OCI-M1 (cell line): Measurements from ENCODE around the gene DDX41.
"Not testable (repeated sequence)": the region's sequence is repeated elsewhere in the genome, so short reads cannot be mapped to it uniquely, and the experiment has no call there.

ENCODE experiments used
- DNase-seq: peaks from one replicate; lab custom pipeline; 2025; lab: John Stamatoyannopoulos, UW

Gene DDX41

GRCh38 chr5:177537389-177538361, 20.9 kb upstream of the DDX41 start:
- DNase-seq = no peak

DNA sequence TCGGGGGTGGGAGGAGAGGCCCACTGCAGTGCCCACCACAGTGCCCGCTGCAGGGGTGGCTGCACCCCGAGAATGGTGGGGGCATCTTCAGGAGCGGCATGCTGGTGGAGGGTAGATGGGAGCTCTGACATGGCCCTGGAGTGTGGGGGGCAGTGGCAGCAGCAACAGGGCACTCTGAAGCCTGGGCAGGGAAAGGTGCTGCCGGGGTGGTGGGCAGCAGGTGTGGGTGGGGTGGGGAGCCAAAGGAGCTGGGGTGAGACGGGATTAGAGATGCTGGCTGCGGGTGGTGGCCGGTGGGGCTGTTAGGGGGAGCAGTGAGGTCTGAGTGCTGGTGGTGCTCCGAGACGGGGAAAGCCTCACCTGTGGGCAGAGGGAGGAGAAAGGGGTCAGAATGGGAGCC, 19.6 kb upstream of the DDX41 start:
- DNase-seq = no peak

DNA sequence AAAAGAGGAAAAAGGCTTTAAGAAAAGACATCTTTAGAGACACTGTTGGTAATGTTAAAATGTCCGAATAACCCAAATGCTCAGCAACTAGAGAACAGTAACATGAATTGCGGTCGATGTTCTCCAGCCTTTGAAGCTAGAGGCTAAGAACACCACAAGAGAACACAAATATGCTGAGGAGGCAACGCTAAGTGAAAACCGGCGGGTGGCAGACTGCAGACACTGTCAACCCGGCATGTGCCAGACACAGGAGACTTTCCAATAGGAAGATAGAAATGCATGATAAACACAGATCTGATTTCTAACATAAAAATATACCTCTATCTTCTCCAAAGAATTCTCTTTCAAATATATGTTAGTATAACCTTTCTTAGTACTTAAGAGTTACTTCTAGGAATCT, 18.4 kb upstream of the DDX41 start:
- DNase-seq = no peak

DNA sequence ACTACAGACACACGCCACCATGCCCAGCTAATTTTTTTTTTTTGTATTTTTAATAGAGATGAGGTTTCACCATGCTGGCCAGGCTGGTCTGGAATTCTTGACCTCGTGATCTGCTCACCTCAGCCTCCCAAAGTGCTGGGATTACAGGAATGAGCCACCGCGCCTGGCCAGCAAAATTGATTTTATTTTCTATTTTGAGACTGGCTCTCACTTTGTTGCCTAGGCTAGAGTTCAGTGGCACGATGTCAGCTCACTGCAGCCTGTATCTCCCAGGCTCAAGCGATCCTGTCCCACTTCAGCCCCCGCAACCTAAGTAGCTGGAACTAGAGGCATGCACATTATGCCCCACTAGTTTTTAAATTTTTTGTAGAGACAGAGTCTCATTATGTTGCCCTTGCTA, 17.7 kb upstream of the DDX41 start:
- DNase-seq = not testable (repeated sequence)

GRCh38 chr5:177531209-177531940, 14.6 kb upstream of the DDX41 start:
- DNase-seq = no peak

DNA sequence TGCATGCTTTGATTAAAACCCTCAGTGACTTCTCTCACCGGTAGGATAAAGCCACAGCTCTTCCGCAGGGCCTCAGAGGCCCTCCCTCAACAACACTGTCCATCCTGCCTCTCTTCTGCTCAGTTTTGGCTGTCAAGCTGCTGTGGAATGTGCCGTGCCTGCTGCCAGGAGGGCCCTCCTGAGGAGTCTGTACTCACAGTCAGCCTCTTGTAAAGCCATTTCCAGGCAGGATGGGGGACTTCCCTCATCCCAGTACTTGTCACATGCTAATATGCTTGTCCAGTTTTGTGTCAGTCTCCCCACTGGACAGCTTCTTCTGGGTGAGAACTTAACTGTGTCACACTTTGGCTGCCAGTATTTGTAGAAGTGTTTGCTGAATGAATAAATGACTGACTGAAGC, 13.9 kb upstream of the DDX41 start:
- DNase-seq = no peak

DNA sequence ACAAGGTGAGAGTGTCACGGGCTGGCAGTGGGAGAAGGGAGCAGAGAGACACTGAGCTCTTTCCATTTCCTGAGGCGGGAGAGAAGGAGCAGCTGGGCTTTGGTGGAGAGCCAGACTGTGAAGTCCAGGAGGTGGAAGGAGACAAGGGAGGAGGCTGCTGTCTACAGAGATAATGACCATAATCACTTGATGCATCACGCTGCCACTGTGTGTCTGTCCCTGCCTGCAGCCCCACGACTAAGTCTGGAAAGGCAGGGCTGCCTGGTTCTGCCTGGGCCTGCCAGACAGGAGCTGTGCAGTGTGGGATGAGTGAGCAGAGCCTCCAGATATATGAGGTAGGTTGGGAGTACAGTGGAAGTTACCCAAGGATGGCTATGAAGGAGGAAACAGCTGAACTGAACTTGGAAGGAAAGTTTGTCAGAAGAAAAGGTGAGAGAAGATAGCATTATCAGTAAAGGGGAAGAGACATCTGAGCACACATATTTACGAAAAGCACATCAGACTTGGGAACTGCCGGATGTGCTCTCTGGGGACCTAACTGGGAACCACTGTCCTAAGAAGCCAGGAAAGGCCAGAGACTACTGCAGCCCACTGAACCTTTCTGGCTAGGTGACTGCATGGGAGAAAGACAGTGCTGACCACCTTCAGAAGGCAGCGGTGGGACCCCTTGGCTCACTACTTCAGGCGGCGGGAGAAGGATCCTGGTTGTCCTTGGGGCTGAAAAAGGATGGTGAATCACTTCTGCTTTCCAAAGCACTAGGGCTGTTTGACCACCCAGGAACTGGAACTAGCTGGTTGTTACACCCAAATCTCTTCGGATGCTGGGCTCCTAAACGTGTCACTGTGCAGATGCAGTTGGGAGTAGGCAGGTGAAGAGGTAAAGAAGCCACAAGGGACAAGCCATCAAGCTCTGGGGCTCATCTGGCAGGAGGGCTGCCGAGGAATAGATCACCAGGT, 12.8 kb upstream of the DDX41 start:
- DNase-seq = peak; percentile 31

DNA sequence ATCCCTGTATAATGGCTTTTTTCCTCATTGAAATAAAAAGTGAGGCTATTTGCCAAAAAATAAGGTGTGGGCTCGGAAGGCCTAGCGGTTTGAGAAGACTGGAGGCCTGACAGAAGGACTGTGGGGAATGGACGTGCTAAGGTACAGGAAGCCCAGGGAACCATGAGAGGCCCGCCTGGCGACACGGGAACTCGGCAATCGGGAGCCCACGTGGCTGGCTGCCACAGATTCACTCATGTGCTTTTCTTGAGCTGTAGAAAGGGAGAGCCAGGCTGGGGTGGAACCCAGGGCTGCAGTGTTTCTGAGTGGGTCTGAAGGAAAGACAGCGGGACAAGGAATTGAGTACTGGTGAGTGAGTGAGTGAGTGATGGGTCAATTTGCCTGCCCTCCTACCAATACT, 11.9 kb upstream of the DDX41 start:
- DNase-seq = no peak

- no peak for DNase-seq
These were observed 10.8 kb upstream of the DDX41 start for GRCh38 chr5:177527595-177527994.

DNA sequence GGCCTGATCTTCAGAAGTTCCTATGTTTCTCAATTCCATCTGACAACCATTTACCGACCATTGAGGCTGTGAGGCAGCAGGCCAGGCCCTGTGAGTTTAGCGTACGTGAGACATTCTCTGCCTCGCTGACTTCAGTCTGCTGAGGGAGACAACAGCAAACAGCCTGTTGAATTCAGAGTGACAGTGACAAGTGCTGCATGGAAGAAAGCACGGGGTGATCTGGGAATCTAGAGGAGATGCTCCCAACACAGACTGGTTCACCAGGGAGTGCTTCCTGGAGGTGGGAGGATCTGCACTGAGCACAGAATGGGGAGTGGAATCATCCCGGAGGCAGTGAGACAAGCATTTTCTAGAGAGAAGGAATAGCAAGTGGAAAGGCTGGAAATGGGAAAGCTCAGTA, 10.0 kb upstream of the DDX41 start:
- no peak for DNase-seq

GRCh38 chr5:177526191-177526590, 9.4 kb upstream of the DDX41 start:
- no peak for DNase-seq

GRCh38 chr5:177524941-177525655, 8.3 kb upstream of the DDX41 start:
- DNase-seq = no peak

DNA sequence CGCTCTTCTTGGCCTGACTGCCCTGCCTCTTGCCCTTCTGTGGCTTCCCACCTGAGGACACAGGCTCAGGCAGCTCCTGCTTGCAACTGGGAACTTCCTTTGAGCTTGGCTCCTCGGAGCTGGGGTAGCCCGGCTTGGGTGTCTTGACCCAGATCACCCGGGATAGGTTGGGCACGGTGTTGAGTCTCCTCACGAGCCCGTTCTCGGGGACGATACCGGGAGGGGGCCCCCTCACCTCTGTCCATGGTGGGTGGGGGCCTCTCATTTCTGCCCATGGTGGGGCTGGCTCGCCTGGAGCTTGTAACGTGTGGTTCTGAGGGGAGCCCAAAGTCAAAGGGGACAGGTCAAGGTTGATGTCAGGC, 7.8 kb upstream of the DDX41 start:
- no peak for DNase-seq

- no peak for DNase-seq
These were observed 7.2 kb upstream of the DDX41 start for GRCh38 chr5:177523711-177524538.

DNA sequence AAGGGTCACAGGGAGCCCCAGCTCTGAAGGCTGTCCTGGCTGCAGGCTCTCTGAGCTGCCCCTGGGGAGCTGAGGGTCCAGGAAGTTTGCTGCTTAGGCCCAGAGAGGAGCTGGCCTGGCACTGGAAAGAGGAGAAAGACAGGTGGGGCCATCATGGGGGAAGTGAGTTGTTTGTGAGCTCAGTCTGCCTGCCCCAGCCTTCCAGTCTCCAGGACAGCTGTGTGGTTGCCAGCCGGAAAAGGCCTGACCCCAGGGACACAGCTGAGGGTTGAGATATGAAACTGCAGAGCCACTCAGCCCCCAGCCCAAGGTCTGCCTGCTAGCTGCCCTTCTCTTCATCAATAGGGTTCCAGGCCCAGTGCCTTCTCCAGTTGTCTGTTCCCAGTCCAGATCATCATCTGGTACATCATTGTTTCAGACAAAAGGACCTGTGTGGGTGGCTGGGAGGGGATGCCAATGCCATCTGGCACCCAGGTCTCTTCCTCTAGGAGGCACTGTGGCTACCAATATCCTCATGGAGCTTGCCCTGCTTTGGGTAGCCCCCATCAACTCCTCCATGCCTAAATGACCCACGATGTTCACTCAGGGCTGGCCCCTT, 4.3 kb upstream of the DDX41 start:
- no peak for DNase-seq

DNA sequence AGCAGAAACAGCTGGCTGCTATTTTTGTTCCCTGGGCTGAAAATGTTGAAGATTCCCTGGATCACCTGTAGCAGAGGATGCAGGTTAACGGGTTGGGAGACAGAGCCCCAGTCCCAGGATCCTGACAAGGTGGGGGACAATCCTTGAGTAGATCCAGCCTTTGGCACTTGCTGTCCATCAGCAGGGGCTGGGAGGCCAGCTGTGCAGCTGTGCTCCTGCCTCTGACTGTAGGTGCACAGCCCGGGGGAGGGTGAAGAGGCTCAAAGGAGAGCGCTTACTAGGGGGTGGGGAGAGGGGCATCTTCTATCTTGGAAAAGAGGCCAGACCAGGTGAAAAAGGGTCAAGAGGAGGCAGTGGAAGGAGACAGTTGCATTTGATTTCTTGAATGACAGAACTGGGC, 3.5 kb upstream of the DDX41 start:
- DNase-seq = no peak

- no peak for DNase-seq
These were observed 2.9 kb upstream of the DDX41 start for GRCh38 chr5:177519463-177520235.

DNA sequence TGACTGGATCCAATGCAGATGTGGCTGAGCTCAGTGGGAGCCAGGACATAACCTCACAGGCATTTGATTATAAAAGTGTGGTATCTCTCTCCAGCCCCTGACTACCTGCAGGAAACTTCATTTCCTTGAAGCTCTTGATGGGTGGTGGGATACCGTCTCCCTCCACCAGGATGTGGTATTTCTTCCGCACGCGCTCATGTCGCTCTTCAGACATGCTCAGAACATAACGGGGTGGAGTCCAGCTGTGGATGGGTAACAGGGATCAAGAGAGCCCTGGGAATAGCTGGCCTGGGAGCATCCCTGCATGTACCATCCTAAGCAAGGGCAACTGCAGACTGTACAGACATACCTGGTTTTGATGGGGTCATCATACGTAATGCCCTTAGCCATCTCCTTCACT, 1.2 kb downstream of the DDX41 start:
- no peak for DNase-seq

GRCh38 chr5:177514541-177514940, 2.2 kb downstream of the DDX41 start:
- DNase-seq = no peak
